HG02759 (cell line): Measurements from ENCODE around the gene CDKL2.
"Not testable (repeated sequence)": the region's sequence is repeated elsewhere in the genome, so short reads cannot be mapped to it uniquely, and the experiment has no call there.

Source experiments
- ATAC-seq: cut with Tn5 transposase; IDR thresholded peaks from one replicate; pipeline ENCODE4 v1.9.1; 2021; ENCODE audit warnings: mild to moderate bottlenecking, moderate library complexity; ENCODE audit not compliant: unreplicated experiment

The CDKL2 gene

GRCh38 chr4:75555294-75556164 lies 74.8 kb downstream of the CDKL2 start, which contains the start of gene ODAPH:
Gene ODAPH (plus strand): TSS chr4:75556066. CDS start chr4:75556083, 17 bp downstream.
- peak; percentile 94 for ATAC-seq

DNA sequence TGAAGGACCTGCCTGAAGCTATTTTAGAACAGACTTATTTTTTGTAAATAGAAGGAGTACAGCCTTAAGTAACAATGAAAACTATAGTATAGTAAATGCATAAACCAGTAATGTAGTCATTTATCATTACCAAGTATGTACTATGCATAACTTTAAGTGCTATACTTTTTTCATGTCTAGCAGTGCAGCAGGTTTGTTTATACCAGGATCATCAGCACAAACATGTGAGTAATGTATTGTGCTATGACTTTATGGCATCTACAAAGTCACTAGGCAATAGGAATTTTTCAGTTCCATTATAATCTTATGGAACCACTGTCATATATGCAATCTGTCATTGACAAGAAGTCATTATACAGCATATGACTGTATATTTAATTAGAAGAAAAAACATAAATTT lies 77.9 kb downstream of the CDKL2 start:
- no peak for ATAC-seq

- no peak for ATAC-seq
These were observed 81.3 kb downstream of the CDKL2 start for GRCh38 chr4:75549019-75549418.

DNA sequence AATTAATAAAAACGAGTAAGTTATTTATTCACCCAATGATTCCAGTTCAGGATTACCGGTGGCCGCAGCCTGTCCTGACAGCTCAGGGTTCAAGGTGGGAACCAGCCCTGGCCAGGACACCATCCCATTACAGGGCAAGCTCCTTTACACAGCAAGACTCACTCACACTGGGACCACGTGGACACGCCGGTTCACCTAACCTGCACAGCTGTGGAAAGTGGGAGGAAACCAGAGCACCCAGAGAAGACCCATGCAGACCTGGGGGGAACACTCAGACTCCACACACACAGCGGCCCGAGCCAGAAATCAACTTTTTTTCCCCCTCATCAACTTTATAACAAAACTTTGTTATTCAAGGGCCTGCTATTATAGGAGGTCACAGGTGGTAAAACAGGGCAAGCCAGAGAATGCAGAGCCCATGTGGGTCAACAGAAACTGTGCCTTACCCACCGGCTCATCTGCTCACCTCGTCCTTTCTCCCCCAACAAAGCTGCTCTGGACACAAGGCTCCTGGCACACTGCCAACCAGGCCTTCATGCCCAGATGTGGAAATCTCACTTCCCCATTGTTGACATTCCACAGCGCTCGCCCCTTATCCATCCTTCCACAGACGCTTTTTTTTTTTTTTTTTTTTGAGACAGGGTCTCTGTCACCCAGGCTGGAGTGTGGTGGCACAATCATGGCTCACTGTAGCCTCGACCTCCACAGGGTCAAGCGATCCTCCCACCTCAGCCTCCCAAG lies 82.5 kb downstream of the CDKL2 start:
- ATAC-seq, result no peak

DNA sequence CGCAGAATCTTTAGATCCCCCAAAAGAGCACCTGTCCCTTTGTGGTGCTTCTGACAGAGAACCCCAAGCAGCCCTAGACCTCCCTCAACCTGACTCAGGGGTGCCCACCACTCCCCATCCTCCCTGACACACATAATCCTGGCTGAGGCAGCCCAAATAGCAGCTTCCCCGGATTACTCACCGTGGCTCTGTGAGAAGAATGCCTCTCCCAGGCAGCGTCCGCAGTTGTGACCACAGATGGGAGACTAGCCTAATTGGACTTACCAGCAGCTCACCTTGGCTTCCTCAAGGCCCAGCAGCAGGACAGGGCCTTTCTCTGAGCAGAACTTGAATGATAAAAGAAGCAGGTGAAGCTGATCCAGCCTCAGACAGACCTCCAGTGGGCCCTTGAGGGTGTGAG lies 84.8 kb downstream of the CDKL2 start:
- no peak for ATAC-seq

DNA sequence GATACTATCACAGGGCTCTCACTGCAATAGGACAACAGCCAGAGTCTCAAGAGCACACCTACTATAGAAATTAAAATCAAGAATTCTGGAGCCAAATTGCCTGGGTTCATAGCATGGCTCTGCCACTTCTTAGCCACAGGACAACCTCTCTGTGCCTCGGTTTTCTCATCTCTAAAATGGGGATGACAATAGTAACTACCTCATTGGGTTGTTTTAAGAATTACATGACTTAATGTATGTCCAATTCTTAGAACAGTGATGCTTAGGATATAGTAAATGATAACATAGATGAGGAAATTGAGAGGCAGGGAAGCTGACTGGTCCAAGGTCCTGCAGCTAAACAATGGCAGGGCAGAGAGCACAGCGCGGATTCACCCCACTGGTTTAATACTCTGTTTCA lies 85.5 kb downstream of the CDKL2 start:
- ATAC-seq, result no peak

DNA sequence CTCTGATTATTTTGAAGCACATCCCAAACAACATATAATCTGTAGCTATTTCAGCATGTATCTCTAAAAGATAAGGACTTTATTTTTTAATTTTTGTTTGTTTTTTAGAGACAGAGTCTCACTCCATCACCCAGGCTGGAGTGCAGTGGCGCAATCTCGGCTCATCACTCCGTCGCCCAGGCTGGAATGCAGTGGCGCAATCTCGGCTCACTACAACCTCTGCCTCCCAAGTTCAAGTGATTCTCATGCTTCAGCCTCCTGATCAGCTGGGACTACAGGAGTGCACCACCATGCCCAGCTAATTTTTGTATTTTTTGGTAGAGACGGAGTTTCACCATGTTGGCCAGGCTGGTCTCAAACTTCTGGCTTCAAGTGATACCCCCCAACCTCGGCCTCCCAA lies 86.1 kb downstream of the CDKL2 start:
- ATAC-seq, result not testable (repeated sequence)

DNA sequence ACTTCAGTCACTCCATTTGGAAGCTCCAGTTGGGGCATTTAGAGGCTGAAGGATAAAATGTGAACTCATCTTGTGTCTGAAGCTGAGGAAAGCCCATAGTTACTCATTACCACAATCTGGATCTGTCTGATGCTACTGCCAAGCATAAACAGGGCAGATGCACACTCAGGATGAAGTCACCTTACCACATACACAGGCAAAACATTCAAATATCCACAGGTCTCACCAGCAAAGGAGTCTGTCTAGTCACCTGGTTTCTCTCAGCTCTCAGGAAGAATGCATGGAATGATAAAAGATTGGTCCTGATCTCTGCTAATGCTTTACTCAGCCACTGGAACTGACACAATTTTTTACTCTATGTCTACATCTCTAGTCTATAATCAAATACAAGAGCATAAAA lies 87.5 kb downstream of the CDKL2 start:
- no peak for ATAC-seq

DNA sequence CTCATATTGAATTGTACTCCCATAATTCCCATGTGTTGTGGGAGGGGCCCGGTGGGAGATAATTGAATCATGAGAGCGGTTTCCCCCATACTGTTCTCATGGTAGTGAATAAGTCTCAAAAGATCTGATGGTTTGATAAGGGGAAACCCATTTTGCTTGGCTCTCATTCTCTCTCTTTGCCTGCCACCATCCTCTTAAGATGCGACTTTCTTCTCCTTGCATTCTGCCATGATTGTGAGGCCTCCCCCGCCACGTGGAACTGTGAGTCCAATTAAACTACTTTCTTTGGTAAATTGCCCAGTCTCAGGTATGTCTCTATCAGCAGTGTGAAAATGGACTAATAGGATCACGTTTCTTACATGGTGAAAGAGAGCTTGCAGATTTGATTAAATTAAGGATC lies 93.0 kb downstream of the CDKL2 start:
- ATAC-seq, result not testable (repeated sequence)

- ATAC-seq, result not testable (repeated sequence)
These were observed 96.4 kb downstream of the CDKL2 start for GRCh38 chr4:75533926-75534325.

DNA sequence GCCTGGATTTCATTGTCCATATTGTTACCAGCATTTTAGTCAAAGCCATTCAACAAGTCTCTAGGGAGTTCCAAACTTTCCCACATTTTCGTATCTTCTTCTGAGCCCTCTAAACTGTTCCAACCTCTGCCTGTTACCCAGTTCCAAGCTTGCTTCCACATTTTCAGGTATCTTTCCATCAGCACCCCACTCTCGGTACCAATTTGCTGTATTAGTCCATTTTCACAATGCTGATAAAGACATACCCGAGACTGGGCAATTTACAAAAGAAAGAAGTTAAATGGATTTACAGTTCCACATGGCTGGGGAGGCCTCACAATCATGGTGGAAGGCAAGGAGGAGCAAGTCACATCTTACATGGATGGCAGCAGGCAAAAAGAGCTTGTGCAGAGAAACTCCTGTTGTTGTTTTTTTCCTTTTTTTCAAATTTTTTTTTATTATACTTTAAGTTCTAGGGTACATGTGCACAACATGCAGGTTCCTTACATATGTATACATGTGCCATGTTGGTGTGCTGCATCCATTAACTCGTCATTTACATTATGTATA lies 96.9 kb downstream of the CDKL2 start:
- not testable (repeated sequence) for ATAC-seq

GRCh38 chr4:75531536-75532143 lies 98.7 kb downstream of the CDKL2 start:
- ATAC-seq, result not testable (repeated sequence)

- ATAC-seq, result no peak
These were observed 99.6 kb downstream of the CDKL2 start for GRCh38 chr4:75530556-75531322.
